HG03469 (cell line): ENCODE measurements around the gene DESI2.

Experiments used
- ATAC-seq: cut with Tn5 transposase; IDR thresholded peaks from one replicate; pipeline ENCODE4 v1.9.1; 2021; ENCODE audit warnings: mild to moderate bottlenecking, moderate library complexity, moderate number of reproducible peaks; ENCODE audit not compliant: unreplicated experiment

The DESI2 gene

GRCh38 chr1:244652623-244653438, at the start of gene DESI2:
Gene DESI2 (plus strand): TSS chr1:244653126. CDS start chr1:244653314, 188 bp downstream.
- ATAC-seq, result peak; percentile 93

- no peak for ATAC-seq
These were observed 49.4 kb upstream of the DESI2 start for GRCh38 chr1:244603498-244603897.

- ATAC-seq, result no peak
These were observed 47.0 kb upstream of the DESI2 start for GRCh38 chr1:244605835-244606370.

- ATAC-seq, result no peak
These were observed 38.7 kb upstream of the DESI2 start for GRCh38 chr1:244614113-244614836.

- ATAC-seq, result no peak
These were observed 38.0 kb upstream of the DESI2 start for GRCh38 chr1:244614879-244615278.

- ATAC-seq, result no peak
These were observed 37.6 kb upstream of the DESI2 start for GRCh38 chr1:244615301-244615700.

- ATAC-seq, result no peak
These were observed 26.2 kb upstream of the DESI2 start for GRCh38 chr1:244626709-244627108.

GRCh38 chr1:244628789-244629188, 24.1 kb upstream of the DESI2 start:
- ATAC-seq, result no peak

GRCh38 chr1:244633140-244633539, 19.8 kb upstream of the DESI2 start:
- no peak for ATAC-seq

GRCh38 chr1:244634546-244634945, 18.4 kb upstream of the DESI2 start:
- ATAC-seq, result no peak

- no peak for ATAC-seq
These were observed 16.3 kb upstream of the DESI2 start for GRCh38 chr1:244636488-244637259.

- no peak for ATAC-seq
These were observed 13.4 kb upstream of the DESI2 start for GRCh38 chr1:244639561-244639960.

- no peak for ATAC-seq
These were observed 12.0 kb upstream of the DESI2 start for GRCh38 chr1:244640917-244641316.

- no peak for ATAC-seq
These were observed 10.4 kb upstream of the DESI2 start for GRCh38 chr1:244642526-244642925.

- no peak for ATAC-seq
These were observed 9.9 kb upstream of the DESI2 start for GRCh38 chr1:244642988-244643387.

GRCh38 chr1:244645414-244645813, 7.5 kb upstream of the DESI2 start:
- no peak for ATAC-seq

GRCh38 chr1:244645890-244646289, 7.0 kb upstream of the DESI2 start:
- ATAC-seq, result no peak

- ATAC-seq, result no peak
These were observed 5.1 kb upstream of the DESI2 start for GRCh38 chr1:244647819-244648218.

GRCh38 chr1:244651956-244652622, 837 bp upstream of the DESI2 start:
- ATAC-seq, result no peak

- no peak for ATAC-seq
These were observed 647 bp downstream of the DESI2 start for GRCh38 chr1:244653439-244654107.
